ENCODE measurements around the gene STK10. TPM values are rescaled to one million over a fixed set of nuclear protein-coding genes. Genes with fewer than 3 reads are reported as not detected.

The STK10 gene
- total and polyA plus RNA-seq, 2 experiments from 2014 or later = 7.5 to 17.8 TPM

GRCh38 chr5:172009536-172010270, 178.3 kb downstream of the STK10 start:
- peaks cover 15% of the 10 kb centered on the region for H3F3A ChIP-seq (replicated peaks; ENCODE audit: low read depth)
- Mint-ChIP-seq H3K27ac (peak overlapping the region; percentile 97), H3K4me1 (peaks cover 40% of the 10 kb centered on the region), H3K27me3 (ENCODE audit: insufficient read depth, low read depth, poor library complexity) (peaks cover 6% of the 10 kb centered on the region), H3K9me3 (no peaks in the 10 kb centered on the region), H3K36me3 (ENCODE audit: low read depth) (no peaks in the 10 kb centered on the region), H3K4me3 (no peak overlapping the region)
- H3K36me3 ChIP-seq (ENCODE audit: insufficient read depth) = no peaks in the 10 kb centered on the region
- no peak overlapping the region for H2AFZ ChIP-seq
- no peak for DNase-seq (ENCODE audit: low spot score)
- peak overlapping the region; percentile 48 for H3K4me2 ChIP-seq
- H3K4me3 ChIP-seq = peak overlapping the region; percentile 19; the same call in 1 of the 2 replicates
- H4K20me1 ChIP-seq (replicated peaks; ENCODE audit: insufficient read depth) = peaks cover under 1% of the 10 kb centered on the region; the same call in 1 of the 2 replicates
- peak overlapping the region; percentile 61 for H3K27ac ChIP-seq (ENCODE audit: low read depth)
- no peaks in the 10 kb centered on the region for H3K9me2 ChIP-seq (ENCODE audit: insufficient read depth)
- H3K4me1 ChIP-seq (ENCODE audit: insufficient read depth) = peaks cover 27% of the 10 kb centered on the region
- no peak for ATAC-seq
- TF ChIP-seq ZNF114 (CRISPR knock-in tag; IDR thresholded peaks at IDR 0.05) = no peak
- TF ChIP-seq ZNF462 (CRISPR knock-in tag; IDR thresholded peaks at IDR 0.05) = no peak
- no peak for TF ChIP-seq REST (IDR thresholded peaks at IDR 0.05; ENCODE audit: unreplicated experiment)
- TF ChIP-seq POLR2AphosphoS5 (IDR thresholded peaks at IDR 0.05; ENCODE audit: low read depth) = no peak
- TF ChIP-seq CTCF (conservative IDR thresholded peaks at IDR 0.05; ENCODE audit: low read depth in 2 of 2) = no peak
- TF ChIP-seq STAT1 (IDR thresholded peaks at IDR 0.05; ENCODE audit: unreplicated experiment) = no peak
- no peak for TF ChIP-seq ZNF331 (CRISPR knock-in tag; IDR thresholded peaks at IDR 0.05; ENCODE audit: low read depth)
- no peak for TF ChIP-seq EZH2phosphoT487 (IDR thresholded peaks at IDR 0.05; ENCODE audit: unreplicated experiment)
- TF ChIP-seq EZH2 (IDR thresholded peaks at IDR 0.05; ENCODE audit: low read depth, unreplicated experiment) = no peak
- no peak for TF ChIP-seq ETS1 (IDR thresholded peaks at IDR 0.05)
- TF ChIP-seq NANOG (IDR thresholded peaks at IDR 0.05; ENCODE audit: borderline replicate concordance) = no peak
- no peak for TF ChIP-seq CREB1 (CRISPR knock-in tag; IDR thresholded peaks at IDR 0.05; ENCODE audit: low read depth)
- TF ChIP-seq JUNB (IDR thresholded peaks at IDR 0.05; ENCODE audit: unreplicated experiment) = no peak
- no peaks in the 10 kb centered on the region for H3K27me3 ChIP-seq (ENCODE audit: insufficient read depth)
- peaks cover 25% of the 10 kb centered on the region for H3K79me2 ChIP-seq (replicated peaks; ENCODE audit: insufficient read depth)
